ENCODE data around the gene ZNFX1.

GRCh38 chr20:49252556-49253350 is 25.1 kb downstream of the ZNFX1 start:
- TF ChIP-seq CTCF (IDR thresholded peaks at IDR 0.05), result no peak
- TF ChIP-seq RAD21 (conservative IDR thresholded peaks at IDR 0.05 in 1 of 2, IDR thresholded peaks at IDR 0.05 in 1 of 2), result no peak
- no peak for TF ChIP-seq SMC3 (IDR thresholded peaks at IDR 0.05)
- TF ChIP-seq CEBPB (IDR thresholded peaks at IDR 0.05), result no peak
- no peak for TF ChIP-seq EP300 (IDR thresholded peaks at IDR 0.05)
